Measurements from ENCODE around the gene CHCT1. TPM values are rescaled to one million over a fixed set of nuclear protein-coding genes. Genes with fewer than 3 reads are reported as not detected.
"Not testable (repeated sequence)": the region's sequence is repeated elsewhere in the genome, so short reads cannot be mapped to it uniquely, and the experiment has no call there.

The CHCT1 gene
- total and polyA plus RNA-seq, 2 donors (not counting 1 experiment from before 2014, with no cell fraction given) = not detected

GRCh38 chr17:60426596-60426995, 4.3 kb downstream of the CHCT1 start:
- Mint-ChIP-seq H3K27ac (no peak overlapping the region), H3K4me1 (peaks cover 5% of the 10 kb centered on the region), H3K4me3 (no peak overlapping the region), H3K27me3 (peaks cover 3% of the 10 kb centered on the region), H3K9me3 (ENCODE audit: insufficient read depth) (no peaks in the 10 kb centered on the region)
- Histone ChIP-seq H3K27me3 (replicated peaks in 1 of 4; ENCODE audit: control extremely low read depth in 1 of 4, control insufficient read depth in 3 of 4, insufficient read depth in 4 of 4, low read length in 3 of 4) (no peaks in the 10 kb centered on the region), H3K36me3 (replicated peaks in 1 of 2; ENCODE audit: control extremely low read depth in 1 of 2, control insufficient read depth in 1 of 2, extremely low read depth in 1 of 2, insufficient read depth in 2 of 2, low read length in 1 of 2) (no peaks in the 10 kb centered on the region), H3K27ac (ENCODE audit: low read length in 2 of 2) (no peak overlapping the region), H3K4me3 (ENCODE audit: control extremely low read depth in 1 of 5, extremely low read depth in 1 of 5, insufficient read depth in 1 of 5, low read depth in 2 of 5, low read length in 4 of 5) (no peak overlapping the region), H3K79me2 (ENCODE audit: control insufficient read depth, insufficient read depth, low read length) (no peaks in the 10 kb centered on the region), H3K4me1 (ENCODE audit: control insufficient read depth in 2 of 2, insufficient read depth in 2 of 2, low read length in 2 of 2) (peaks cover 5 to 8% of the 10 kb centered on the region in 2 donors), H3K9me3 (ENCODE audit: control extremely low read depth in 1 of 3, control insufficient read depth in 2 of 3, insufficient read depth in 1 of 3, low read length in 2 of 3) (no peaks in the 10 kb centered on the region), H3K9ac (ENCODE audit: low read length) (no peak overlapping the region), H4K20me1 (ENCODE audit: control insufficient read depth, insufficient read depth, low read length, poor library complexity, severe bottlenecking) (no peaks in the 10 kb centered on the region), H3K4me2 (replicated peaks; ENCODE audit: low read depth, low read length, poor library complexity, severe bottlenecking) (no peak overlapping the region), H2AFZ (ENCODE audit: insufficient read depth, low read depth, low read length, poor library complexity, severe bottlenecking) (no peak overlapping the region)
- no peak for DNase-seq
- no peak for ATAC-seq (ENCODE audit: low read depth)
- WGBS (ENCODE audit: insufficient coverage) = 89% methylated on average over 9 of the region's 10 CpGs
- intact Hi-C loops (cut with micrococcal nuclease) = no loop called here
- ChIA-PET CTCF (interaction anchor here (1.1 kb wide), 2 partner anchors 195 to 285 kb away, joined by 3 to 6 read pairs; no protein-coding TSS in a partner anchor), POLR2A (no interaction called here)
- TF ChIP-seq EZH2 (IDR thresholded peaks at IDR 0.05; ENCODE audit: borderline replicate concordance, insufficient read depth, low read depth, low read length, poor library complexity, severe bottlenecking) = no peak
- TF ChIP-seq CTCF (IDR thresholded peaks at IDR 0.05) = no peak

- H3K27ac ChIP-seq (ENCODE audit: low read length in 2 of 2); H3K9ac ChIP-seq (ENCODE audit: low read length); ATAC-seq (ENCODE audit: low read depth); intact Hi-C loops (cut with micrococcal nuclease); DNase-seq; H3K27ac Mint-ChIP-seq; H3K4me3 ChIP-seq (ENCODE audit: control extremely low read depth in 1 of 5, extremely low read depth in 1 of 5, insufficient read depth in 1 of 5, low read depth in 2 of 5, low read length in 4 of 5); H3K79me2 ChIP-seq (ENCODE audit: control insufficient read depth, insufficient read depth, low read length); H3K4me1 Mint-ChIP-seq; H3K36me3 ChIP-seq (replicated peaks in 1 of 2; ENCODE audit: control extremely low read depth in 1 of 2, control insufficient read depth in 1 of 2, extremely low read depth in 1 of 2, insufficient read depth in 2 of 2, low read length in 1 of 2); H3K9me3 Mint-ChIP-seq (ENCODE audit: insufficient read depth); H2AFZ ChIP-seq (ENCODE audit: insufficient read depth, low read depth, low read length, poor library complexity, severe bottlenecking); H3K4me1 ChIP-seq (ENCODE audit: control insufficient read depth in 2 of 2, insufficient read depth in 2 of 2, low read length in 2 of 2); H3K9me3 ChIP-seq (ENCODE audit: control extremely low read depth in 1 of 3, control insufficient read depth in 2 of 3, insufficient read depth in 1 of 3, low read length in 2 of 3); H3K27me3 Mint-ChIP-seq; H3K4me2 ChIP-seq (replicated peaks; ENCODE audit: low read depth, low read length, poor library complexity, severe bottlenecking); H4K20me1 ChIP-seq (ENCODE audit: control insufficient read depth, insufficient read depth, low read length, poor library complexity, severe bottlenecking); H3K4me3 Mint-ChIP-seq; H3K27me3 ChIP-seq (replicated peaks in 1 of 4; ENCODE audit: control extremely low read depth in 1 of 4, control insufficient read depth in 3 of 4, insufficient read depth in 4 of 4, low read length in 3 of 4): not testable (repeated sequence)
- WGBS (ENCODE audit: insufficient coverage) = 100% methylated on average over 2 of the region's 6 CpGs
- POLR2A ChIA-PET = interaction anchor here (0.6 kb wide), 1 partner anchor 302 kb away, joined by 3 read pairs; no protein-coding TSS in a partner anchor
- CTCF ChIA-PET = interaction anchor here (0.8 kb wide), 1 partner anchor 71 kb away, joined by 3 read pairs; no protein-coding TSS in a partner anchor
Observed at GRCh38 chr17:60428491-60428890, 6.2 kb downstream of the CHCT1 start.

GRCh38 chr17:60430561-60430960, 8.3 kb downstream of the CHCT1 start:
- intact Hi-C loops (cut with micrococcal nuclease); H3K36me3 ChIP-seq (replicated peaks in 1 of 2; ENCODE audit: control extremely low read depth in 1 of 2, control insufficient read depth in 1 of 2, extremely low read depth in 1 of 2, insufficient read depth in 2 of 2, low read length in 1 of 2); H3K9me3 Mint-ChIP-seq (ENCODE audit: insufficient read depth); H3K27ac ChIP-seq (ENCODE audit: low read length in 2 of 2); H3K4me1 Mint-ChIP-seq; H3K4me2 ChIP-seq (replicated peaks; ENCODE audit: low read depth, low read length, poor library complexity, severe bottlenecking); H3K9ac ChIP-seq (ENCODE audit: low read length); H3K27me3 ChIP-seq (replicated peaks in 1 of 4; ENCODE audit: control extremely low read depth in 1 of 4, control insufficient read depth in 3 of 4, insufficient read depth in 4 of 4, low read length in 3 of 4); H3K27ac Mint-ChIP-seq; H3K4me1 ChIP-seq (ENCODE audit: control insufficient read depth in 2 of 2, insufficient read depth in 2 of 2, low read length in 2 of 2); H3K27me3 Mint-ChIP-seq; H4K20me1 ChIP-seq (ENCODE audit: control insufficient read depth, insufficient read depth, low read length, poor library complexity, severe bottlenecking); H2AFZ ChIP-seq (ENCODE audit: insufficient read depth, low read depth, low read length, poor library complexity, severe bottlenecking); H3K79me2 ChIP-seq (ENCODE audit: control insufficient read depth, insufficient read depth, low read length); H3K4me3 Mint-ChIP-seq; DNase-seq; H3K4me3 ChIP-seq (ENCODE audit: control extremely low read depth in 1 of 5, extremely low read depth in 1 of 5, insufficient read depth in 1 of 5, low read depth in 2 of 5, low read length in 4 of 5); ATAC-seq (ENCODE audit: low read depth): not testable (repeated sequence)
- H3K9me3 ChIP-seq (ENCODE audit: control extremely low read depth in 1 of 3, control insufficient read depth in 2 of 3, insufficient read depth in 1 of 3, low read length in 2 of 3) = peaks cover 0 to 12% (median 9%) of the 10 kb centered on the region in 3 donors
- ChIA-PET POLR2A (interaction anchor here (0.6 to 0.7 kb wide), 2 partner anchors 30 to 228 kb away, joined by 3 to 13 read pairs; no protein-coding TSS in a partner anchor), CTCF (interaction anchor here (1.1 kb wide), 1 partner anchor 10 kb away, joined by 4 read pairs; no protein-coding TSS in a partner anchor)
- 98% methylated on average over 7 of the region's 7 CpGs for WGBS (ENCODE audit: insufficient coverage)
